GM12864 (cell line): Measurements from ENCODE around the gene ZCWPW2.

Experiments
- DNase-seq: peaks from one replicate; pipeline ENCODE4 v3.0.0-alpha.2; 2011; ENCODE audit warnings: low read depth
- H3K4me3 ChIP-seq: 2 replicates; pipeline ENCODE4 v1.5.1; 2011; ENCODE audit warnings: mild to moderate bottlenecking, low read depth, low read length, control low read depth
- TF ChIP-seq, protein P1 (sequence below): IDR thresholded peaks from 2 replicates; pipeline ENCODE4 v1.5.1; 2011; ENCODE audit warnings: low read depth, mild to moderate bottlenecking, moderate library complexity, low read length, control low read depth, inconsistent platforms; ENCODE audit errors: missing control alignments

Gene ZCWPW2, protein sequence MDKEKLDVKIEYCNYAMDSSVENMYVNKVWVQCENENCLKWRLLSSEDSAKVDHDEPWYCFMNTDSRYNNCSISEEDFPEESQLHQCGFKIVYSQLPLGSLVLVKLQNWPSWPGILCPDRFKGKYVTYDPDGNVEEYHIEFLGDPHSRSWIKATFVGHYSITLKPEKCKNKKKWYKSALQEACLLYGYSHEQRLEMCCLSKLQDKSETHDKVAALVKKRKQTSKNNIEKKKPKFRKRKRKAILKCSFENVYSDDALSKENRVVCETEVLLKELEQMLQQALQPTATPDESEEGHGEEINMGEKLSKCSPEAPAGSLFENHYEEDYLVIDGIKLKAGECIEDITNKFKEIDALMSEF

DNA sequence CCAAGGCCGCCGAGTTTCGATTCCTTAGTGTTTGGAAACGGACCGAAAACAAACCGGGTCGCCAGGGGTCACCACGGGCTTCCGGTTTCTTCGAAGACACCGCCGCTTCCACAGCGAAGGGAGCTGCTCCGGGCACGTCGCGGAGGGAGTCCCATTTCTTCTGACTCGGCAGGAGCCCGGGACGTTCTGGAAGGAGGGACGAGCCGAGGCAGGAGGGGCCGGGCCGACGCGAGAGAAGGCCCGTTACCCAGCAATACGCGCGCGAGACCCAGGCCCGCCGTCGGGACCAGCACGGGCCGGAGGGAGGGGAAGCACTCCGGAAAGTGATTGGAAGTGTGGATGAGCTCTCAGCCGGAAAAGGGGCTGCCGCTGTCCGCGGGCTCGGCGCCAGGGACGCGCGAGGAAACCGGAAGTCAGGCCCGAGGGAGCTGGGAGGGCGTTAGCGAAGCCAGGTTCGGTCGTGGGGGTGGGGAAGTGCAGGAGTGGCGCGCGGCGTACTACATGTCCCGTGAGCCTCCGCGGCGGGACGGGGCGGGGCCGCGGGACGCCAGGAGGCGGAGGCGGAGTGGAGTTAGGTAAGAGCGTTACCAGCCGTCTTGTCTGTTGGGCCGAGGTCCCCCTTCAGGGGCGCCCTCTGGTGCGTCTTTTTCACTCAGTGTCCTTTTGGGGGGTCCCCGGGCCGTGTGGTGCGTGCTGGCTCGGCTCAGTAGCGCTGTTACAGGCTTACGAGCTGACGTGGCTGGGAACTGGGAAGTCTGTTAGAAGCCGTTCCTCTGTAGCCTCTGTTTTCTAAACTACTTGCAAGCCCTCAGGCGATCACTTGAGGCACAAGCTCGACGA lies at the start of gene ZCWPW2, which contains the start of gene AZI2:
Gene ZCWPW2 (plus strand): TSS at position 93 of the 840 bp plus-strand sequence. CDS start 64,348 bp downstream, outside the sequence.
Gene AZI2 (minus strand): TSS at position 196 of the 840 bp plus-strand sequence. CDS start 8,207 bp downstream, outside the sequence.
- peak within 1 kb of the TSS; percentile 72 for H3K4me3 ChIP-seq
- peak; percentile 79 for DNase-seq
- TF ChIP-seq, protein P1, sequence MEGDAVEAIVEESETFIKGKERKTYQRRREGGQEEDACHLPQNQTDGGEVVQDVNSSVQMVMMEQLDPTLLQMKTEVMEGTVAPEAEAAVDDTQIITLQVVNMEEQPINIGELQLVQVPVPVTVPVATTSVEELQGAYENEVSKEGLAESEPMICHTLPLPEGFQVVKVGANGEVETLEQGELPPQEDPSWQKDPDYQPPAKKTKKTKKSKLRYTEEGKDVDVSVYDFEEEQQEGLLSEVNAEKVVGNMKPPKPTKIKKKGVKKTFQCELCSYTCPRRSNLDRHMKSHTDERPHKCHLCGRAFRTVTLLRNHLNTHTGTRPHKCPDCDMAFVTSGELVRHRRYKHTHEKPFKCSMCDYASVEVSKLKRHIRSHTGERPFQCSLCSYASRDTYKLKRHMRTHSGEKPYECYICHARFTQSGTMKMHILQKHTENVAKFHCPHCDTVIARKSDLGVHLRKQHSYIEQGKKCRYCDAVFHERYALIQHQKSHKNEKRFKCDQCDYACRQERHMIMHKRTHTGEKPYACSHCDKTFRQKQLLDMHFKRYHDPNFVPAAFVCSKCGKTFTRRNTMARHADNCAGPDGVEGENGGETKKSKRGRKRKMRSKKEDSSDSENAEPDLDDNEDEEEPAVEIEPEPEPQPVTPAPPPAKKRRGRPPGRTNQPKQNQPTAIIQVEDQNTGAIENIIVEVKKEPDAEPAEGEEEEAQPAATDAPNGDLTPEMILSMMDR, result peak; percentile 28

DNA sequence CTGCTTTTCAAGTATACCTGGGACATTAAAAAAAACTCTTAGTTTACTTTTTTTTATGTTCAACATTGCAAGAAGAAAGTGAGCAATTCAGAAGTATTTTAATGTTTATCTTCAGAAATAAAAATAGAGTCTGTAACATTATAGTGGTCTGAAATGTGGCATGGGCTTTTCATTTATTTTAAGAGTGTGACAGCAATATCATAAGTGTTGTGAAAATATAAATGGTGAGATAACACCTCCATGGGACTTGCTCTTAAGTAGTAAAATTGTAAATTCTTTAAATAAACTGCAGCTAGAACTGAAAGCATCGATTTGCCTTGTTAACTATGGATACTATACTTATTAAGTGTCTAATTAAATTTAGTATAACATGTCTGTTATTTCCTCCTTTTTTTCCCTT lies 48.8 kb upstream of the ZCWPW2 start:
- DNase-seq, result no peak
- H3K4me3 ChIP-seq, result no peak overlapping the region
- TF ChIP-seq, protein P1, result no peak

DNA sequence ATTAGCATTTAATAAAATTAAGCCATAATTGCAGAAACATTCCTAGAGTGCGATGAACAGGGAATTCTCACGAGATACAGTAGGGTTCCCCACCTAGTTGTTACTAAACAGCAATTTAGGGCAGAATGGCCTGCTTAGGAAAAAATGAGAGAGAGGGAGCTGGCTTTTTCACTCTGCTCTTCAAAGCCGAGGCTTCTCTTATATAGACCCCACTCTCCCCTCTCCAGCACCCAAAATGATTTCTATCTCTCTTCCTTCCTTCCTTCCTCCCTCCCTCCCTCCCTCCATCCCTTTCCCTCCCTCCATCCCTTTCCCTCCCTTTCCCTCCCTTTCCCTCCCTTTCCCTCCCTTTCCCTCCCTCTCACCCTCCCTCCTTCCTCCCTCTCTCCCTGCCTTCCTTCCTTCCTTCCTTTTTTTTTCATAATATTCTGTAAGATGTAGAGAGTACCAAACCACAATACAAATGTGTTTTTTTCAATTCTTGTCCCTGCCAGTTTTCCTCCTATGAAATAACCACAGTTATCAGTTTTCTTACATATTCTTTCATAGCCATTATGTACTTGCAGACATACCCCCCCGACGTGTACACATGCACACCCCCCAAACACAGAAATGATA lies 48.1 kb upstream of the ZCWPW2 start:
- H3K4me3 ChIP-seq, result no peak overlapping the region
- no peak for DNase-seq
- TF ChIP-seq, protein P1, result no peak

DNA sequence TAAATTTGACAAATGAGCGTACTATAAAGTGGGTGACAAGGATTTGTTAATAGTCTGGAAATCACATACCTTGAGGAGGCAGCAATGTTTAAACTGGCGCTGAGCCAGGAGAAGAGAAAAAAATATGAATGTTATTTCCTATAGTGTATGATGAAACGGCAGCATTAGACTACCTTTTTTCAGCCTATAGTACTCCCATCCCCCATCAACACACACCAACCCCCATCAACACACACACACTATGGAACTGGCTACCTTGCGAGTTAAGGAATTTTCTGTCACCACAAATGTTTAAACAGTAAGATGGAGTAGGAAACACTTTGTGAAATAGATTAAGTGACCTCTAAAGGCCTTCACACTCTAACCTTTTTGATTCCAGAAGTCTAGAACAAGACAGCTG lies 46.8 kb upstream of the ZCWPW2 start:
- no peak for DNase-seq
- TF ChIP-seq, protein P1, result no peak
- H3K4me3 ChIP-seq, result no peak overlapping the region

DNA sequence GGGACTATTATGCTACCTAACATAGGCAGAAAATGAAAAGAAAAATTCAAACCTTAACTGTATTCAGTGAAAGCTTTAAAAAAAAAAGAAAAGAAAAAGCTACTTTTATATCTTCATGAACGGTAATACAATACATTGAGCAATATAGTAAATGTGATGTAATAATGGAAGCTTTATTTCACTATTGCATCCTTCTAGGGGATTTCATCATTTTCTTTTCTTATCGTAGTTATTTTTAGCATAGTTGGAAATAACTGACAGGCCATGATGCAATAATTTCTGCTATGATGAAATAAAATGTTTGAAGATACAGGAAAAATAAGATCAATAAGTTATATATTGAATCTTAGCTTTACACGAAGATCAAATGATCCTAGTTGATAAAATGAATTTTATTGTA lies 40.3 kb upstream of the ZCWPW2 start:
- TF ChIP-seq, protein P1, result no peak
- no peak for DNase-seq
- H3K4me3 ChIP-seq, result no peak overlapping the region

DNA sequence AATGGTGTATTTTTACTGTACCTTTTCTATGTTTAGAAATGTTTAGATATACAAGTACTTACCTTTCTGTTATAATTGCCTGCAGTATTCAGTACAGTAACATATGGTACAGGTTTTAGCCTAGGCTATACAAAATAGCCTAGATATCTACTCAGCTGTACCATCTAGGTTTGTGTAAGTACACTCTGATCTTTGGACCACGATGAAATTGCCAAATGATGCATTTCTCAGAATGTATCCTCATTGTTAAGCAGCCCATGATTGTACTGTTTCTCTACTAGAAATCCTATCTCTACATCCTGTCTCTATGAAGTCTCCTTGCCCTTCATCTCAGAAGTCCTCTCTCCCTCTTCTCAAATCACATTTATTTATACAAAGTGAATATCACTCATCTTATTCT lies 32.8 kb upstream of the ZCWPW2 start:
- no peak overlapping the region for H3K4me3 ChIP-seq
- no peak for DNase-seq
- TF ChIP-seq, protein P1, result no peak
